Gastrocnemius medialis (tissue), 4 donors: ENCODE results near the gene BNIP5. TPM values are rescaled to one million over a fixed set of nuclear protein-coding genes. Genes with fewer than 3 reads are reported as not detected.

Source experiments
- ATAC-seq, 2 donors: fragments of 150-250 bp; one replicate each; pipeline ENCODE4 v1.9.1; 2016
- DNase-seq, 2 donors: peaks; one replicate each; pipeline ENCODE4 v3.0.0-alpha.2; 2019
- H3K27ac ChIP-seq, 4 donors: fragments of 200-600 bp; sonication (generic); 1 replicate in 1 of 4; 2 replicates in 3 of 4; pipeline ENCODE4 v1.5.1; 2016 to 2018; ENCODE audit warnings: mild to moderate bottlenecking in 2 of 4, moderate library complexity in 1 of 4
- H3K27me3 ChIP-seq, 3 donors: fragments of 200-600 bp; sonication (generic) in 2 of 3; 1 replicate in 1 of 3; 2 replicates in 2 of 3; pipeline versions ENCODE4 v1.5.1 to v1.6.0; 2016 to 2019; ENCODE audit warnings: mild to moderate bottlenecking in 1 of 3, moderate library complexity in 1 of 3
- H3K36me3 ChIP-seq, 2 donors: fragments of 200-600 bp; sonication (generic) in 1 of 2; one replicate each; pipeline ENCODE4 v1.5.1; 2017 to 2018
- H3K4me1 ChIP-seq, 2 donors: fragments of 200-600 bp; sonication (generic) in 1 of 2; one replicate each; pipeline ENCODE4 v1.5.1; 2016 to 2017; ENCODE audit warnings: mild to moderate bottlenecking in 2 of 2
- H3K4me3 ChIP-seq, 4 donors: fragments of 200-600 bp; sonication (generic) in 3 of 4; 1 replicate in 1 of 4; 2 replicates in 3 of 4; pipeline ENCODE4 v1.5.1; 2016 to 2019; ENCODE audit warnings: mild to moderate bottlenecking in 2 of 4
- H3K9me3 ChIP-seq, 3 donors: fragments of 200-600 bp; sonication (generic) in 2 of 3; 1 replicate in 1 of 3; 2 replicates in 2 of 3; pipeline ENCODE4 v1.5.1; 2016 to 2019
- POLR2A ChIP-seq, 2 donors: fragments of 450-650 bp; IDR thresholded peaks; one replicate each; pipeline ENCODE4 v1.6.1; 2017; ENCODE audit warnings: antibody characterized with exemption in 2 of 2, mild to moderate bottlenecking in 2 of 2, moderate library complexity in 2 of 2
- in situ Hi-C, 4 donors: fragments of 200-750 bp; cut with MboI; loops; one replicate each; pipeline versions ENCODE4 v1.15.0 to v1.8.0; 2017; ENCODE audit warnings: low sequenced_read_pairs in 4 of 4
- intact Hi-C: fragments of 100-400 bp; cut with DNase I; formaldehyde crosslinking; loops from one replicate; pipeline ENCODE4 v1.15.1; 2023; ENCODE audit warnings: low total_unique reads
- total RNA-seq, 4 donors: library from RNA; depleted of rRNA; stranded (reverse); fragments of >200 nt; gene quantifications; one replicate each; pipeline versions ENCODE4 v1.1.0 to v1.2.3, GENCODE V29; 2016
- TF ChIP-seq, protein P1 (sequence below), 5 experiments: fragments of 450-650 bp in 3 of 5; fragments of 200-600 bp in 2 of 5; sonication (generic) in 2 of 5; IDR thresholded peaks in 4 of 5; conservative IDR thresholded peaks in 1 of 5; 1 replicate in 4 of 5; 2 replicates in 1 of 5; pipeline ENCODE4 v1.5.1; 2016 to 2019; ENCODE audit warnings: antibody characterized with exemption in 5 of 5, mild to moderate bottlenecking in 3 of 5, moderate library complexity in 3 of 5

The BNIP5 gene
- total RNA-seq, 4 donors from 2014 or later, result not detected

GRCh38 chr6:36381502-36382389, 45.1 kb upstream of the BNIP5 start:
- TF ChIP-seq, protein P1, sequence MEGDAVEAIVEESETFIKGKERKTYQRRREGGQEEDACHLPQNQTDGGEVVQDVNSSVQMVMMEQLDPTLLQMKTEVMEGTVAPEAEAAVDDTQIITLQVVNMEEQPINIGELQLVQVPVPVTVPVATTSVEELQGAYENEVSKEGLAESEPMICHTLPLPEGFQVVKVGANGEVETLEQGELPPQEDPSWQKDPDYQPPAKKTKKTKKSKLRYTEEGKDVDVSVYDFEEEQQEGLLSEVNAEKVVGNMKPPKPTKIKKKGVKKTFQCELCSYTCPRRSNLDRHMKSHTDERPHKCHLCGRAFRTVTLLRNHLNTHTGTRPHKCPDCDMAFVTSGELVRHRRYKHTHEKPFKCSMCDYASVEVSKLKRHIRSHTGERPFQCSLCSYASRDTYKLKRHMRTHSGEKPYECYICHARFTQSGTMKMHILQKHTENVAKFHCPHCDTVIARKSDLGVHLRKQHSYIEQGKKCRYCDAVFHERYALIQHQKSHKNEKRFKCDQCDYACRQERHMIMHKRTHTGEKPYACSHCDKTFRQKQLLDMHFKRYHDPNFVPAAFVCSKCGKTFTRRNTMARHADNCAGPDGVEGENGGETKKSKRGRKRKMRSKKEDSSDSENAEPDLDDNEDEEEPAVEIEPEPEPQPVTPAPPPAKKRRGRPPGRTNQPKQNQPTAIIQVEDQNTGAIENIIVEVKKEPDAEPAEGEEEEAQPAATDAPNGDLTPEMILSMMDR (IDR thresholded peaks at IDR 0.05 in 4 of 5, conservative IDR thresholded peaks at IDR 0.05 in 1 of 5), result no peak
- no peak for TF ChIP-seq POLR2A (IDR thresholded peaks at IDR 0.05)
- in situ Hi-C loops, result no loop called here
- no peaks in the 10 kb centered on the region for H3K9me3 ChIP-seq
- DNase-seq, result no peak
- H3K36me3 ChIP-seq, result no peaks in the 10 kb centered on the region
- no peak overlapping the region for H3K4me3 ChIP-seq
- no peak for ATAC-seq
- H3K27ac ChIP-seq, result no peak overlapping the region
- intact Hi-C loops, result no loop called here
- H3K27me3 ChIP-seq, result peaks cover 16 to 25% (median 17%) of the 10 kb centered on the region in 3 donors
- H3K4me1 ChIP-seq, result peaks cover 3 to 9% of the 10 kb centered on the region in 2 donors

- Histone ChIP-seq H3K36me3 (no peaks in the 10 kb centered on the region), H3K4me3 (no peak overlapping the region), H3K27ac (no peak overlapping the region), H3K9me3 (no peaks in the 10 kb centered on the region), H3K4me1 (no peaks in the 10 kb centered on the region), H3K27me3 (peaks cover under 1 to 9% (median under 1%) of the 10 kb centered on the region in 3 donors)
- TF ChIP-seq, protein P1 (IDR thresholded peaks at IDR 0.05 in 4 of 5, conservative IDR thresholded peaks at IDR 0.05 in 1 of 5), result no peak
- TF ChIP-seq POLR2A (IDR thresholded peaks at IDR 0.05), result no peak
- no peak for ATAC-seq
- in situ Hi-C loops, result no loop called here
- intact Hi-C loops, result no loop called here
- DNase-seq, result no peak
Observed at GRCh38 chr6:36380166-36380565, 43.5 kb upstream of the BNIP5 start.

DNA sequence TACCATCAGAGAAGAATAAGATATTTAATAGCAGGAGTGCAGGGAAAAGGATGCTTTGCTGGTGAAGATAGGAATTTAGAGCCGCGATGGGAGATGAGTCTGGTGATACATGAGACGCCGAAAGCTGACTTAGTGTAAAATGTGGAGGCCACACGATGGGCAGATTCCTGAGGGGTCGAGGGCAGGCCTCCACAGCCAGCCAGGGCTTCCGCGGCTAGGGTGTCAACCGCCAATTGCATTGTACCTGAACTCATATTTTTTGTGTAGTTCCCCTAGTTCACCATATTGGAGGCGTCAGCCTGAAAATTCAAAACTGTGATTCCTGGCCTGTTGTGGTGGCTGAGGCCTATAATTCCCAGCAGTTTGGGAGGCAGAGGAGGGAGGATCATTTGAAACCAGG, 42.2 kb upstream of the BNIP5 start:
- DNase-seq (no peak), ATAC-seq (no peak)
- no peaks in the 10 kb centered on the region for H3K4me1 ChIP-seq
- H3K27me3 ChIP-seq, result no peaks in the 10 kb centered on the region
- H3K36me3 ChIP-seq, result no peaks in the 10 kb centered on the region
- TF ChIP-seq POLR2A (IDR thresholded peaks at IDR 0.05), result no peak
- TF ChIP-seq, protein P1 (IDR thresholded peaks at IDR 0.05 in 4 of 5, conservative IDR thresholded peaks at IDR 0.05 in 1 of 5), result no peak
- H3K4me3 ChIP-seq, result no peak overlapping the region
- H3K27ac ChIP-seq, result no peak overlapping the region
- no peaks in the 10 kb centered on the region for H3K9me3 ChIP-seq
- intact Hi-C loops, result no loop called here
- in situ Hi-C loops, result no loop called here

DNA sequence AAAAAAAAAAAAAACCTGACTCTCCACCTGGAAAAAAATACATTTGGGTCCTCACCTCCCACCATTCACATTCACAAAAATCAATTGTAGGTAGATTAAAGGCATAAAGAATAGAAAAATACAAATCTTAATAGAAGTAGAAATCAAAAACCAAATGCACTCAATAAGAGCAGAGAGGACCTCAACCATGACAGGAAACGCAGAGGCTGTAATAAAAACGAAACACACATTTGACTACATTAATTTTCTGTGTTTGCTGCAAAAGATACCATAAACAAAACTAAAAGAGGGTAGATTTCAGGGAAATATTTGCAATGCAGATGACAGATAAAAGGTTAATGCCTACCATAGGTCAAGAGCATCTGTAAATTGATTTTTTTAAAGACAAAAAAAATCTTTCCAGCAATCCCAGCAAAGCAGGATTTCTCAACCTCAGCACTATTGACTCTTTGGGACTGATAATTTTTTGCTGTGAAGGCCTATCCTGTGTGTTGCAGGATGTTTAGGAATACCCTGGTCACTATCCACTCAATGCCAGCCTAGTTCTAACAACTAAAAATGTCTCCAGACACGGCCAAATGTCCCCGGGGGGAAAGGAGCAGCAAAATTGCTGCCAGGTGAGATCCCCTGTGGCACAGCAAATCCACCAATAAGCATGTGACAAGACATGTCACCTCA, 41.7 kb upstream of the BNIP5 start:
- in situ Hi-C loops, result no loop called here
- Histone ChIP-seq H3K27me3 (no peaks in the 10 kb centered on the region), H3K36me3 (no peaks in the 10 kb centered on the region), H3K27ac (no peak overlapping the region), H3K9me3 (no peaks in the 10 kb centered on the region), H3K4me1 (no peaks in the 10 kb centered on the region), H3K4me3 (no peak overlapping the region)
- intact Hi-C loops, result no loop called here
- TF ChIP-seq, protein P1 (IDR thresholded peaks at IDR 0.05 in 4 of 5, conservative IDR thresholded peaks at IDR 0.05 in 1 of 5), result no peak
- TF ChIP-seq POLR2A (IDR thresholded peaks at IDR 0.05), result no peak
- DNase-seq (no peak), ATAC-seq (no peak)
